ENCODE results near the gene MAGEA2B. TPM values are rescaled to one million over a fixed set of nuclear protein-coding genes. Genes with fewer than 3 reads are reported as not detected.
"Not testable (repeated sequence)": the region's sequence is repeated elsewhere in the genome, so short reads cannot be mapped to it uniquely, and the experiment has no call there.

MAGEA2B gene
- total RNA-seq (not detected), polyA plus RNA-seq (ENCODE audit: insufficient read length in 6 of 6) (not detected)
- long read RNA-seq, donor 1, result 0 reads
- long read RNA-seq, donor 2, result 0 reads
- long read RNA-seq, donor 3, result 0 reads
- long read RNA-seq, donor 4, result 0 reads
- long read RNA-seq, donor 5, result 0 reads
- long read RNA-seq, donor 6, result 0 reads
- long read RNA-seq, donor 7, result 0 reads
- long read RNA-seq, donor 8, result 0 reads
- long read RNA-seq, donor 9, result 0 reads
- long read RNA-seq, donor 10, result 0 reads
- long read RNA-seq, donor 11, result 0 reads
- long read RNA-seq, donor 12, result 0 reads

DNA sequence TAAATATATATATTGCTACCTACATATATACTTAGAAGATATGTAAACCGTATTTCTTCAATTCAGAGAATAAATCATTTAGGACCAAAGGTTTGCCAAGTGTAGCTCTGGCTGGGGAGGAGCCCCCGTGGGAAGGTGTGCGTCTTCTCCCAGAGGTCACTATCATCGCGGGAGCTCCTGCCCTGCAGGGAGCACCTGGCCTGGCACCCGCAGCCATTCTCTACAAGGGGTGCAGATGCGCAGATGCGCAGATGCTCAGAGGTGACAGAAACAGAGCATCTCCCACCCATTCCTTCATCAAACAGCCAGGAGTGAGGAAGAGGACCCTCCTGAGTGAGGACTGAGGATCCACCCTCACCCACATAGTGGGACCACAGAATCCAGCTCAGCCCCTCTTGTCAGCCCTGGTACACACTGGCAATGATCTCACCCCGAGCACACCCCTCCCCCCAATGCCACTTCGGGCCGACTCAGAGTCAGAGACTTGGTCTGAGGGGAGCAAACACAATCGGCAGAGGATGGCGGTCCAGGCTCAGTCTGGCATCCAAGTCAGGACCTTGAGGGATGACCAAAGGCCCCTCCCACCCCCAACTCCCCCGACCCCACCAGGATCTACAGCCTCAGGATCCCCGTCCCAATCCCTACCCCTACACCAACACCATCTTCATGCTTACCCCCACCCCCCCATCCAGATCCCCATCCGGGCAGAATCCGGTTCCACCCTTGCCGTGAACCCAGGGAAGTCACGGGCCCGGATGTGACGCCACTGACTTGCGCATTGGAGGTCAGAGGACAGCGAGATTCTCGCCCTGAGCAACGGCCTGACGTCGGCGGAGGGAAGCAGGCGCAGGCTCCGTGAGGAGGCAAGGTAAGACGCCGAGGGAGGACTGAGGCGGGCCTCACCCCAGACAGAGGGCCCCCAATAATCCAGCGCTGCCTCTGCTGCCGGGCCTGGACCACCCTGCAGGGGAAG, at the start of gene MAGEA2B:
TSS of gene MAGEA2B (plus strand) at position 814 of the 973 bp plus-strand sequence. CDS start 2,479 bp downstream, outside the sequence.
- H3K36me3 ChIP-seq; ATAC-seq; H3K27ac ChIP-seq; H3K27me3 ChIP-seq; H3K4me3 ChIP-seq; DNase-seq; H3K9me3 ChIP-seq; H3K4me1 ChIP-seq; intact Hi-C loops (cut with DNase I): not testable (repeated sequence)

- no peak for ATAC-seq
- no peaks in the 10 kb centered on the region for H3K36me3 ChIP-seq
- no peaks in the 10 kb centered on the region for H3K9me3 ChIP-seq
- H3K27me3 ChIP-seq, result no peaks in the 10 kb centered on the region
- H3K4me1 ChIP-seq, result no peaks in the 10 kb centered on the region
- intact Hi-C loops (cut with DNase I), result no loop called here
- no peak overlapping the region for H3K4me3 ChIP-seq
- DNase-seq, result no peak
- H3K27ac ChIP-seq, result no peak overlapping the region
- TF ChIP-seq, protein P1, sequence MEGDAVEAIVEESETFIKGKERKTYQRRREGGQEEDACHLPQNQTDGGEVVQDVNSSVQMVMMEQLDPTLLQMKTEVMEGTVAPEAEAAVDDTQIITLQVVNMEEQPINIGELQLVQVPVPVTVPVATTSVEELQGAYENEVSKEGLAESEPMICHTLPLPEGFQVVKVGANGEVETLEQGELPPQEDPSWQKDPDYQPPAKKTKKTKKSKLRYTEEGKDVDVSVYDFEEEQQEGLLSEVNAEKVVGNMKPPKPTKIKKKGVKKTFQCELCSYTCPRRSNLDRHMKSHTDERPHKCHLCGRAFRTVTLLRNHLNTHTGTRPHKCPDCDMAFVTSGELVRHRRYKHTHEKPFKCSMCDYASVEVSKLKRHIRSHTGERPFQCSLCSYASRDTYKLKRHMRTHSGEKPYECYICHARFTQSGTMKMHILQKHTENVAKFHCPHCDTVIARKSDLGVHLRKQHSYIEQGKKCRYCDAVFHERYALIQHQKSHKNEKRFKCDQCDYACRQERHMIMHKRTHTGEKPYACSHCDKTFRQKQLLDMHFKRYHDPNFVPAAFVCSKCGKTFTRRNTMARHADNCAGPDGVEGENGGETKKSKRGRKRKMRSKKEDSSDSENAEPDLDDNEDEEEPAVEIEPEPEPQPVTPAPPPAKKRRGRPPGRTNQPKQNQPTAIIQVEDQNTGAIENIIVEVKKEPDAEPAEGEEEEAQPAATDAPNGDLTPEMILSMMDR (IDR thresholded peaks at IDR 0.05), result no peak
Observed at GRCh38 chrX:152674135-152674534, 40.3 kb upstream of the MAGEA2B start.

- H3K27me3 ChIP-seq; intact Hi-C loops (cut with DNase I); H3K9me3 ChIP-seq; H3K4me3 ChIP-seq; H3K27ac ChIP-seq; DNase-seq; H3K4me1 ChIP-seq; H3K36me3 ChIP-seq; ATAC-seq: not testable (repeated sequence)
Observed at GRCh38 chrX:152674652-152675051, 39.8 kb upstream of the MAGEA2B start.

DNA sequence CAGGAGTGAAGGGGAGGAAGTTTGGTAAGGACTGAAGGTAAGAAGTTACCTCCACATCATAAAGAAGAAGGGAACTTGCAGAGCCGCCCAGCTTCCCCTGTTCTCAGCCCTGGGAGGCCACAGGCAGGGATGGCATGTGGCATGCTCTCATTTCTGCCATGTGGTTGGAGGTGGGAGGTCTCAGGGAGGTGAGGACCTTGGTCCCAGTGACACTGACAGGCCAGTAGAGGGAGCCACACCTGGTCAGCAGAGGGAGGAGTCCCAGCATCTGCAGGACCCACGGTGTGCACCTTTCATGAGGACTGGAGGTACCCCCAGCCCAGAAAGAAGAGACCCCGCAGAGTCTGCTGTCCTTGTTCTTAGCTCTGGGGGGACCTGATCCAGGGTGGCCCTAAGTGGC, 33.4 kb upstream of the MAGEA2B start:
- not testable (repeated sequence) for DNase-seq, ATAC-seq

GRCh38 chrX:152697952-152698931, 16.2 kb upstream of the MAGEA2B start, which contains the start of gene MAGEA3:
Gene MAGEA3, plus strand, starts transcription at chrX:152698794. Its CDS starts 2,039 bp downstream, at chrX:152700833.
- H3K27me3 ChIP-seq; H3K27ac ChIP-seq; H3K4me1 ChIP-seq; ATAC-seq; H3K36me3 ChIP-seq; H3K9me3 ChIP-seq; intact Hi-C loops (cut with DNase I); DNase-seq; H3K4me3 ChIP-seq: not testable (repeated sequence)

More for the DNA sequence above, 33.4 kb upstream of the MAGEA2B start:
- H3K36me3 ChIP-seq; H3K27ac ChIP-seq; intact Hi-C loops (cut with DNase I); H3K27me3 ChIP-seq; H3K9me3 ChIP-seq; H3K4me3 ChIP-seq; H3K4me1 ChIP-seq: not testable (repeated sequence)

GRCh38 chrX:152700390-152700789, 14.0 kb upstream of the MAGEA2B start:
- ATAC-seq; intact Hi-C loops (cut with DNase I); H3K4me1 ChIP-seq; H3K4me3 ChIP-seq; H3K36me3 ChIP-seq; H3K9me3 ChIP-seq; H3K27ac ChIP-seq; H3K27me3 ChIP-seq: not testable (repeated sequence)
- DNase-seq, result peak in 1 of 4 donors; percentile 26

- ATAC-seq; intact Hi-C loops (cut with DNase I): not testable (repeated sequence)
Observed at GRCh38 chrX:152706500-152706899, 7.9 kb upstream of the MAGEA2B start.

DNA sequence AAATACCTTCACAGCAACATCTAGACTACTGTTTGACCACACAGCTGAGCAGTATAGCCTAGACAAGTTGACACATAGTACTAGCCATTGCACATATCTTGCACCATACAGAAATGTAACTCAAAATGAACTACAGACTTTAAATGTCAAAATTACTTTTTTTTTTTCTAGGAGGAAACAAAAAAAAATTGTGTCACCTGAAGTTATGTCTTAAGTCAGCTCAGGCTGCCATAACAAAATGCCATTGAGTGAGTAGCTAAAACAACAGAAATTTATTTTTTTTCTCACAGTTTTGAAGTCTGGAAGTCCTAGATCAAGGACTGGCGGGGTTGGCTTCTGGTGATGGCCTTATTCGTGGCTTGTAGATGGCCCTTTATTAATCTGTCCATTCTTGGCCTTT, 5.3 kb upstream of the MAGEA2B start, which contains the start of gene CSAG2:
TSS of gene CSAG2 (minus strand) at position 101 of the 400 bp plus-strand sequence. CDS start 161 bp downstream, outside the sequence.
- H3K27me3 ChIP-seq; H3K4me1 ChIP-seq; H3K4me3 ChIP-seq; DNase-seq; H3K36me3 ChIP-seq; H3K9me3 ChIP-seq; H3K27ac ChIP-seq; ATAC-seq; intact Hi-C loops (cut with DNase I): not testable (repeated sequence)

More at GRCh38 chrX:152706500-152706899, 7.9 kb upstream of the MAGEA2B start:
- not testable (repeated sequence) for H3K27ac ChIP-seq, H3K36me3 ChIP-seq, DNase-seq, H3K4me3 ChIP-seq, H3K4me1 ChIP-seq, H3K9me3 ChIP-seq, H3K27me3 ChIP-seq

GRCh38 chrX:152713195-152713594, 1.2 kb upstream of the MAGEA2B start:
- ATAC-seq, H3K9me3 ChIP-seq: not testable (repeated sequence)

More at GRCh38 chrX:152713195-152713594, 1.2 kb upstream of the MAGEA2B start:
- H3K27me3 ChIP-seq; H3K4me3 ChIP-seq; H3K4me1 ChIP-seq; H3K27ac ChIP-seq; intact Hi-C loops (cut with DNase I); H3K36me3 ChIP-seq; DNase-seq: not testable (repeated sequence)

Measured in left lung (tissue), 14 donors.